Stimulated activated CD4-positive, alpha-beta T cell treated with anti-CD3 and anti-CD28 coated beads, TNF-alpha, amount 100 ng/mL, for 48 hours (primary cell): ENCODE results near the gene HSPA14.
"Not testable (repeated sequence)": the region's sequence is repeated elsewhere in the genome, so short reads cannot be mapped to it uniquely, and the experiment has no call there.

Experiments used
- DNase-seq, 3 donors: peaks; one replicate each; pipeline ENCODE4 v3.0.0-alpha.2; 2020; ENCODE audit warnings: low read depth in 3 of 3

HSPA14 gene

GRCh38 chr10:14880229-14880628, 42.1 kb downstream of the HSPA14 start:
- no peak for DNase-seq

DNA sequence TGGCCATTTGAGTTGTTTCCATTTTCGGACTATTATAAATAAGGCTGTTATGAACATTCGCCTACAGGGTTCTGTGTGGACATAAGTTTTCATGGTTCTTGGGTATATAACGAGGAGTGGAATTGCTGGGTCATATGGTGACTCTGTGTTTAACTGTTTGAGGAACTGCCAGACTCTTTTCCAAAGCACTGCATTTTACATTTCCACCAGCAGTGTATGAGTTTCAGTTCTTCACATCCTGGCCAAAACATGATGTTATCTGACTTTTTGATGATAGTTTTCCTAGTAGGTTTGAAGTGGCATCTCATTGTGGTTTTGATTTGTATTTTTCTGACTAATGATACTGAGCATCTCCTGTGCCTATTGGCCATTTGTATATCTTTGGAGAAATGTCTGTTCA, 46.0 kb downstream of the HSPA14 start:
- DNase-seq = no peak

DNA sequence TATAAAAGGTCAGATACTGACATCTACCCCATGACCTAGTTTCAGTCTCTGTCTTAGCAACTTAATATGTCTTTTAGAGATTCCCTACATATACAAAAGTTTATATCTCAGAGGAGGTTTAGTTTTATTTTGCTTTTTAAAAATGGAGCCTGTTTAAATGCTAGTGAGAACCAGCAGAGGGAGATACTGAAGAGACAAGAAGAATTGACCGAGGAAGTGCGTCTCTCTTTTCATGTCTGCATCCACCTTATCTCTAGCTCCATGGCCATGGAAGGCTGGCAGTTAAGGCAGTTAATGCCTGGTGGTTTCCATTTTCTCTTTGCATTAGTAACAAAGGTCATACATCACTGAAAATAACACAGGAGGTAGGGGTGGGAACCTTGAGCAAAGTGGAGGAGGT, 51.2 kb downstream of the HSPA14 start:
- DNase-seq = no peak

DNA sequence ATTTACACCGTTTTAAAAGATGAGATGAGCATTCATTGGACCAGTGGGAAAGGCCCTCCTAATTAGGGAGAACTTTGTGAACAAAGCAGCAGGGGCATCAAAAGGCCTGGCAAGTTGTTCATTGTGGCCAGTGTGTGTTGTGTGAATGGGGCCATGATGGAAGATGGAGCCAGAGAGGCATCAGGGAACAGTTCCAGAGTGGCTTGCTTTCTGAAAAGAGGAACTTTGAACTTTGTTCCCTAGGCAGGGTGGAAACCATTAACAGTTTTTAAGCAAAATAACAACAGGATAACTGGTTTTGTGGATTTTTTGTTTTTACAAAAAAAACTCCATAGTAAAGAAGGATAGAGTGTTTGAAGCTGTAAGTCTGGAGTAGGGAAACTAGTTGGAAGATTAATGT, 53.0 kb downstream of the HSPA14 start:
- no peak for DNase-seq

DNA sequence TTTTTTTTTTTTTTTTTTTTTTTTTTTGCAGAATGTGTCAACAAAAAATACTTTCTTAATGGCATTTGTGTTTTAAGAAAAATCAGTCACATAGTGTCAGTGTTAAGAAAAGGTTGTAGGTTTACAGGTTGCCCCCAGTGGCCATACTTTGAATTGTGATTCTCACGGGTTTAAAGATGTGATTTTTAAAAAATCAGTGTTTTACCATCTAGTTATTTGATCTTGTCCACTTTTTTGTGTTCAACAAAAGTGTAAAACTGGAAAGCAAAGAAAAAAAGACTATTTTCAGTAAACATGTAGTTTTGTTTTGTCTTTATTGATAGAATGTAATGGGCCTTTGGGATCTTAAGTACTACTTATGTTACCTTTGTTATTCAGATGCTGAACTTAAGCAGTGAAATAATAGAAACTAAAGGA, 66.2 kb downstream of the HSPA14 start:
- DNase-seq = no peak

- no peak for DNase-seq
These were observed 66.8 kb downstream of the HSPA14 start for GRCh38 chr10:14904864-14905263.

DNA sequence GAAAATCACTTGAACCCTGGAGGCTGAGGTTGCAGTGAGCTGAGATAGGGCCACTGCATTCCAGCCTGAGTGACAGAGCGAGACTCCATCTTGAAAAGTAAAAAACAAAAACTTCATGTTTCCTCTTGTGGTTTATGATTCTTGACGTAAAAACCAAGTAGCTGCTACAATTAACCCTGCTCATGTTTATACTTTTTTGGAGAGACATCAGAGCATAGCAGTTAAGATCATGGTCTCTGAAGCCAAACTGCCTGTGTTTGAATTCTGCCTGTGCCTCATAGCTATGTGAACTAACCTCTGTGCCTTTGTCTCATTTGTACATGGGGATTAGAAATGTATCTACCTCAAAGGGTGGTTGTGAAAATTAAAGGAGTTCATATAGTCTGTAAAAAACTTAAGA, 67.8 kb downstream of the HSPA14 start:
- no peak for DNase-seq

DNA sequence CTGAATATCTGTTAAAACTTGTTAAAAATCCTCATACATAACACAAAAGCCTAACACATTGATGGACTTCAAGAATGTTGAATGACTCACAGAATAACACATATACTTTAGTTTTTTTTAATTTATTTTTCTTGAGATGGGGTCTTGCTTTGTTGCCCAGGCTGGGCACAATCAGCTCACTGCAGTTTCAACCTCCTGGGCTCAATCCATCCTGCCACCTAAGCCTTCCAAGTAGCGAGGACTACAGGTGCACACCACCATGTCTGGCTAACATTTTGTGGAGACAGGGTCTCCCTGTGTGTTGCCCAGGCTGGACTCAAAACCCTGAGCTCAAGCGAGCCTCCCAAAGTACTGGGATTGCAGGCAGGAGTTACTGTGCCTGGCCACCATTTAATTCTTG, 68.7 kb downstream of the HSPA14 start:
- no peak for DNase-seq

GRCh38 chr10:14907591-14907990, 69.5 kb downstream of the HSPA14 start:
- DNase-seq = not testable (repeated sequence)

- DNase-seq = no peak
These were observed 71.0 kb downstream of the HSPA14 start for GRCh38 chr10:14909101-14909500.

- DNase-seq = no peak
These were observed 72.8 kb downstream of the HSPA14 start for GRCh38 chr10:14910953-14911352.

- DNase-seq = no peak
These were observed 73.7 kb downstream of the HSPA14 start for GRCh38 chr10:14911801-14912200.

DNA sequence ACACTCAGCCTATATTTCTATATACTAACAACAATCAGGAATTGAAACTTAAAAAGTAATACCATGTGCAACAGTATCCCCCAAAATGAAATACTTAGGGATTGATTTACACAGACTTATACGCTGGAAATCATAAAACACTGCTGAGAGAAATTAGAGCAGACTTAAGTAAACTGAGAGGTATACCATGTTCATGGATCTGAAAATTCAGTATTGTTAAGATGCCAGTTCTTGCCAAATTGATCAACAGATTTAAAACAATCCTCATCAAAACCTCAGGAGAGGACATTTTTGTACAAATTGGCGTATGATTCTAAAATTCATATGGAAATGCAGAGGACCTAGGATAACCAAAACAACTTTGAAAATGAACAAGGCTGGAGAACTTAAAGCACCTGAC, 78.5 kb downstream of the HSPA14 start:
- DNase-seq = no peak

DNA sequence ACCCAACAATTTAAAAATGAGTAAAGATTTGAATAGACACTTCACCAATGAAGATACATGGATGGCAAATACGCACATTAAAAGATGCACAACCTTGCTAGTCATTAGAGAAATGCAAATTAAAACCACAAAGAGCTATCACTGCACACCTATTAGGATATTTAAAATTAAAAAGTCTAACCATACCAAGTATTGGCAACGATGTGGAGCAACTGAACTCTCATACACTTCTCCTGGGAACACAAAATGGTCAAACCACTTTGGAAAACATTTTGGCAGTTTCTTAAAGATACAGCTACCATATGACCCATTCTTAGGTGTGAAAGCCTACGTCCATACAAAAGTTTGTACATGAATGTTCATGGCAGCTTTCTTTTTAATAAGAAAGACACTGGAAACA, 79.7 kb downstream of the HSPA14 start:
- DNase-seq = no peak

GRCh38 chr10:14918964-14919363, 80.9 kb downstream of the HSPA14 start:
- no peak for DNase-seq
